Gastroesophageal sphincter (tissue), 4 donors: ENCODE measurements around the gene TMPRSS3. TPM values are rescaled to one million over a fixed set of nuclear protein-coding genes. Genes with fewer than 3 reads are reported as not detected.

Experiments
- ATAC-seq: fragments of 150-250 bp; one replicate; pipeline ENCODE4 v1.9.1; 2016; ENCODE audit warnings: mild to moderate bottlenecking, moderate library complexity
- H3K27ac ChIP-seq, 4 donors: fragments of 200-600 bp; sonication (generic) in 3 of 4; 1 replicate in 3 of 4; 2 replicates in 1 of 4; pipeline ENCODE4 v1.5.1; 2016 to 2019
- H3K27me3 ChIP-seq: fragments of 200-600 bp; sonication (generic); one replicate; pipeline ENCODE4 v1.5.1; 2019
- H3K36me3 ChIP-seq, 2 donors: fragments of 200-600 bp; sonication (generic); one replicate each; pipeline ENCODE4 v1.5.1; 2019; ENCODE audit warnings: control low read depth in 1 of 2
- H3K4me1 ChIP-seq, 3 donors: fragments of 200-600 bp; sonication (generic); 1 replicate in 2 of 3; 2 replicates in 1 of 3; pipeline ENCODE4 v1.5.1; 2016 to 2019; ENCODE audit warnings: control low read depth in 2 of 3
- H3K4me3 ChIP-seq, 2 donors: fragments of 200-600 bp; sonication (generic); one replicate each; pipeline ENCODE4 v1.5.1; 2019; ENCODE audit warnings: mild to moderate bottlenecking in 1 of 2, moderate library complexity in 1 of 2
- H3K9me3 ChIP-seq, 3 donors: fragments of 200-600 bp; sonication (generic); one replicate each; pipeline ENCODE4 v1.5.1; 2017 to 2019; ENCODE audit warnings: control low read depth in 2 of 3
- CTCF ChIP-seq, 4 experiments: fragments of 200-600 bp in 2 of 4; fragments of 450-650 bp in 2 of 4; sonication (generic) in 1 of 4; IDR thresholded peaks; one replicate each; pipeline ENCODE4 v1.5.1; 2017 to 2019; ENCODE audit warnings: antibody characterized with exemption in 4 of 4, mild to moderate bottlenecking in 2 of 4, moderate library complexity in 2 of 4
- EP300 ChIP-seq: sonication (generic); formaldehyde crosslinking; IDR thresholded peaks from one replicate; pipeline ENCODE4 v1.6.1; 2017; ENCODE audit warnings: antibody characterized with exemption, mild to moderate bottlenecking
- POLR2A ChIP-seq, 2 donors: fragments of 450-650 bp; IDR thresholded peaks; one replicate each; pipeline ENCODE4 v1.6.1; 2017; ENCODE audit warnings: antibody characterized with exemption in 2 of 2, mild to moderate bottlenecking in 2 of 2, moderate library complexity in 1 of 2
- POLR2AphosphoS5 ChIP-seq: sonication (generic); formaldehyde crosslinking; IDR thresholded peaks from one replicate; pipeline ENCODE4 v1.6.1; 2017; ENCODE audit warnings: antibody characterized with exemption
- WGBS, 2 donors: methylation state at CpG; one replicate each; pipeline ENCODE4 v1.1.5; 2018; ENCODE audit warnings: low coverage in 1 of 2; 5-methylcytosine and 5-hydroxymethylcytosine counted together
- total RNA-seq, 4 donors: library from RNA; depleted of rRNA; stranded (reverse); fragments of >200 nt; gene quantifications; one replicate each; pipeline ENCODE4 v1.1.0, GENCODE V29; 2016

The TMPRSS3 gene
- total RNA-seq, 4 donors from 2014 or later: 0.52 TPM; not detected in 3

- no peaks in the 10 kb centered on the region for H3K36me3 ChIP-seq
- peaks cover 0 to 12% (median 0%) of the 10 kb centered on the region in 3 donors for H3K9me3 ChIP-seq
- H3K4me3 ChIP-seq: no peak overlapping the region
- TF ChIP-seq POLR2A (IDR thresholded peaks at IDR 0.05): no peak
- no peak for TF ChIP-seq POLR2AphosphoS5
- TF ChIP-seq EP300: no peak
- TF ChIP-seq CTCF (IDR thresholded peaks at IDR 0.05): no peak
- H3K4me1 ChIP-seq: no peaks in the 10 kb centered on the region
- H3K27ac ChIP-seq: no peak overlapping the region
- no peak for ATAC-seq
- 71 to 93% methylated on average over 2 of the region's 2 CpGs for WGBS, 2 donors
- peaks cover 25% of the 10 kb centered on the region for H3K27me3 ChIP-seq
These were observed 6.0 kb upstream of the TMPRSS3 start for GRCh38 chr21:42401820-42402251.

DNA sequence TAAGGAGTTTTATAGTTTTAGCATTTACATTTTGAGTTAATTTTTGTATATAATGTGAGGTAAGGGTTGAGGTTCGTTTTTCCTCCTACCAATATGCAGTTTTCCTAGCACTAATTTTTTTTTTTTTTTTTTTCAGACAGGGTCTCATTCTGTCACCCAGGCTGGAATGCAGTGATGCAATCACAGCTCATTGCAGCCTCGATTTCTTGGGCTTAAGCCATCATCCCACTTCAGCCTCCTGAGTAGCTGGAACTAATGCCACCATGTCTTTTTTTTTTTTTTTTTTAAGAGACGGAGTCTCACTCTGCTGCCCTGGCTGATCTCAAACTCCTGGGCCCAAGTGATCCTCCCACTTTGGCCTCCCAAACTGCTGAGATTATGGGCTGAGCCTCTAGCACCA, 5.3 kb upstream of the TMPRSS3 start:
- WGBS, 2 donors: 57 to 66% methylated on average over 1 to 3 of the region's 3 CpGs
- ATAC-seq: no peak
- Histone ChIP-seq H3K9me3 (peaks cover 0 to 12% (median 0%) of the 10 kb centered on the region in 3 donors), H3K27me3 (peaks cover 20% of the 10 kb centered on the region), H3K27ac (no peak overlapping the region), H3K4me3 (no peak overlapping the region), H3K36me3 (no peaks in the 10 kb centered on the region), H3K4me1 (no peaks in the 10 kb centered on the region)
- TF ChIP-seq POLR2AphosphoS5: no peak
- no peak for TF ChIP-seq POLR2A (IDR thresholded peaks at IDR 0.05)
- TF ChIP-seq CTCF (IDR thresholded peaks at IDR 0.05): no peak
- TF ChIP-seq EP300: no peak

- Histone ChIP-seq H3K27me3 (peaks cover 14% of the 10 kb centered on the region), H3K36me3 (no peaks in the 10 kb centered on the region), H3K4me3 (no peak overlapping the region), H3K4me1 (no peaks in the 10 kb centered on the region), H3K9me3 (peaks cover 0 to 12% (median 0%) of the 10 kb centered on the region in 3 donors), H3K27ac (no peak overlapping the region)
- ATAC-seq: no peak
- no peak for TF ChIP-seq CTCF (IDR thresholded peaks at IDR 0.05)
- no peak for TF ChIP-seq EP300
- TF ChIP-seq POLR2A (IDR thresholded peaks at IDR 0.05): no peak
- no peak for TF ChIP-seq POLR2AphosphoS5
- 80% methylated on average over 3 to 4 of the region's 4 CpGs for WGBS, 2 donors
These were observed 4.7 kb upstream of the TMPRSS3 start for GRCh38 chr21:42400525-42400924.

DNA sequence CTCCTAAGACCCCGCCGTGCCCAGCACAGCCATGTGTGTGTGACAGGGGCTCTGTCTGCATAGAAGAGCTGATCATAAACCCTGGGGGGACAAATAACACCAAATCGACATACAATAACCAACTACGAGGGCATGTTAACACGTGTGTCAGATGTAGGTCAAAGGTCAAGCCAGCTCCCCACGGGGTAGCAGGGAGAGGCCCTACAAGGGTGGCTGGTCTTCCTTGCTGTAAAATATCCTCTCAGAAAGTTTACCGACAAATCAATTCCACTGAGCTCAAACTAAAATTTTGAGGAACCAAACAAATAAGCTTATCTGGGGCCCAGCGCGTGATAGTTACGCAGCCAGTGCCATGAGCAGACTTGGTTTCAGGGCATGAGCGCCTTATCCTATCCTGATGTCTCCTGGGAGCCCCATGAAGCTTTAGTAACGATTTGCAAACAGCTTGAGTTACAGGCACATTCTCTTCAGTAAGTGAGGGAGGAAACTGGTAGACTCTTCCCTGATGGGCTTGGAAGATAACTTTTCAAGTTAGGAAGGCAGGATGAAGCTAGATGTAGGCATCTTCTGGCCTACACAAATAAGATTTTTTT, 2.7 kb upstream of the TMPRSS3 start:
- TF ChIP-seq POLR2A (IDR thresholded peaks at IDR 0.05) (no peak), CTCF (IDR thresholded peaks at IDR 0.05) (no peak), EP300 (no peak), POLR2AphosphoS5 (no peak)
- 43 to 79% methylated on average over 5 to 6 of the region's 12 CpGs for WGBS, 2 donors
- Histone ChIP-seq H3K9me3 (peaks cover 0 to 12% (median 0%) of the 10 kb centered on the region in 3 donors), H3K36me3 (no peaks in the 10 kb centered on the region), H3K27ac (no peak overlapping the region), H3K27me3 (peaks cover 19% of the 10 kb centered on the region), H3K4me3 (no peak overlapping the region), H3K4me1 (no peaks in the 10 kb centered on the region)
- no peak for ATAC-seq

DNA sequence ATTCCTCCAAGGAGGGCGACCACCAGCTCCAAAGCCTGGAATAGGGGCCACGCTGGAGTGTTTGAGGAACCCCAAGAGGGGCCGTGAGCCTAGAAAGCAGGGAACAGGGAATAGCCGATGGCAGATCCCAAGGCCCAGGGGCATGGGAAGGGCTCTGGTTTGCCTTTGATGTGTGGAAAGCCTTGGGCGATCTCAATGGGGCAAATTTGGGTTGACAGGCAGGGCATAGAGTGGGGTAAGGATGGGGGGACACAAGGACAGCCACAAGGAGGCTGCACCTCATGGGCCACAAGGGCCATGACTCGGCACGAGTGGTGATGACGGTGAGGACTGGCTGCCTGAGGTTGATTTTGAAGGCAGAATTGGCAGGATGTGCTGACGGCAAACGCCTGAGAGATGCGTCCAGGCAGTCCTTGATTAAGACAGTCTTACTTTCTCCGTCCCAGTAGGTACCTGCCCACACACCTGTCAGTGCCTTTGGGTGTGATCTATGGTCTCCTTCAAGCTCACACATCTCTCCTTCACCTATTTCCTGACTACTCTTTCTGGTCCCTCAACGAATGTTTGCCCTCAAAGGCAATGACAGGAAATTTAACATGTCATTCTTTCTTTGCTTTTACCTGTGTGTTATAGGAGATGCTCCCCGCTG, 2.0 kb upstream of the TMPRSS3 start:
- no peak overlapping the region for H3K4me3 ChIP-seq
- peaks cover 21% of the 10 kb centered on the region for H3K27me3 ChIP-seq
- no peak for ATAC-seq
- no peaks in the 10 kb centered on the region for H3K4me1 ChIP-seq
- WGBS, 2 donors: 77 to 91% methylated on average over 6 to 7 of the region's 14 CpGs
- H3K27ac ChIP-seq: no peak overlapping the region
- TF ChIP-seq EP300 (no peak), CTCF (IDR thresholded peaks at IDR 0.05) (no peak), POLR2AphosphoS5 (no peak), POLR2A (IDR thresholded peaks at IDR 0.05) (no peak)
- H3K9me3 ChIP-seq: peaks cover 0 to 12% (median 0%) of the 10 kb centered on the region in 3 donors
- no peaks in the 10 kb centered on the region for H3K36me3 ChIP-seq
